Thyroid gland (tissue), 4 donors: ENCODE results near the gene PTPRE.

ENCODE experiments used
- POLR2A ChIP-seq, 2 donors: fragments of 450-650 bp; IDR thresholded peaks; one replicate each; pipeline ENCODE4 v1.6.1; 2017; ENCODE audit warnings: antibody characterized with exemption in 2 of 2, mild to moderate bottlenecking in 2 of 2, moderate library complexity in 1 of 2
- TF ChIP-seq, protein P1 (sequence below), 6 experiments: fragments of 200-600 bp in 3 of 6; fragments of 450-650 bp in 3 of 6; sonication (generic) in 3 of 6; IDR thresholded peaks; one replicate each; pipeline ENCODE4 v1.5.1; 2016 to 2019; ENCODE audit warnings: antibody characterized with exemption in 6 of 6, mild to moderate bottlenecking in 2 of 6, inconsistent platforms in 1 of 6, moderate library complexity in 1 of 6

DNA sequence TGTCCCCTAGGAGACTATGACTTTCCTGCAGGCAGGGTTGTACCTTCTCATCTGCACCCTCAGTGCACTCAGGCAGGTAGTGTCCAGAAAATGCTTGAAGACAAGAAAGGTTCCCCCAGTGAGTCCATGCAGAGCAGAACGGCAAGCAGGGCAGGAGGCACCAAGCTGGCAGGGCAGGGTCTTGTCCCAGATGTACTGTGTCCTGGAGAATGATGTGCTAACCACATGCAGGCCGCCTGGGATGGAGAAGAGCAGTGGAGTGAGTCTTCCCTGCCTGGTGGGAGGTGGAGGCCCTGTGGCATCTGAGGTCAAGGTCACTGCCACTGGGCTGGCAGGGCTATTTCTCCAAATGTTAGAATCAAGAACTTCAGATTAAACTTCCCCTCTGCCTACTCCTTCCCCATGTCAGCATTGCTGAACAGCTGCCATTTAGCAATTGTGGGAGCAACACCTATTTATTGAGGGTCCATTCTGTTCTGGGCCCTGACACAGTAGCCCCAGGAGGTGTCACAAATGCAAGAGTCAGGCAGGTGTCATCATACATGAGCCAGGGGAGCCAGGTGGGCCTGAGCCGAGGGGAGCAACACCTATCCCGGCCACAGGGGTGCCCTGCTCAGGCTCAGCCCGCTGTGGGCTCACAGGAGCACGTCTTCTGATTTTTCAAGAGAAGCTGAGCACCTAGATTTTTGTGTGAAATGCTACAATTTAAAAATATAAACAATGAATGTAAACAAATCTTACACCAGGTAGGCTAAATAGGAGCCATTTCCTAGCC lies 34.1 kb downstream of the PTPRE start:
- TF ChIP-seq, protein P1, sequence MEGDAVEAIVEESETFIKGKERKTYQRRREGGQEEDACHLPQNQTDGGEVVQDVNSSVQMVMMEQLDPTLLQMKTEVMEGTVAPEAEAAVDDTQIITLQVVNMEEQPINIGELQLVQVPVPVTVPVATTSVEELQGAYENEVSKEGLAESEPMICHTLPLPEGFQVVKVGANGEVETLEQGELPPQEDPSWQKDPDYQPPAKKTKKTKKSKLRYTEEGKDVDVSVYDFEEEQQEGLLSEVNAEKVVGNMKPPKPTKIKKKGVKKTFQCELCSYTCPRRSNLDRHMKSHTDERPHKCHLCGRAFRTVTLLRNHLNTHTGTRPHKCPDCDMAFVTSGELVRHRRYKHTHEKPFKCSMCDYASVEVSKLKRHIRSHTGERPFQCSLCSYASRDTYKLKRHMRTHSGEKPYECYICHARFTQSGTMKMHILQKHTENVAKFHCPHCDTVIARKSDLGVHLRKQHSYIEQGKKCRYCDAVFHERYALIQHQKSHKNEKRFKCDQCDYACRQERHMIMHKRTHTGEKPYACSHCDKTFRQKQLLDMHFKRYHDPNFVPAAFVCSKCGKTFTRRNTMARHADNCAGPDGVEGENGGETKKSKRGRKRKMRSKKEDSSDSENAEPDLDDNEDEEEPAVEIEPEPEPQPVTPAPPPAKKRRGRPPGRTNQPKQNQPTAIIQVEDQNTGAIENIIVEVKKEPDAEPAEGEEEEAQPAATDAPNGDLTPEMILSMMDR (IDR thresholded peaks at IDR 0.05) = no peak
- TF ChIP-seq POLR2A (IDR thresholded peaks at IDR 0.05) = no peak
